Measurements from ENCODE around the gene ECSIT.
"Not testable (repeated sequence)": the region's sequence is repeated elsewhere in the genome, so short reads cannot be mapped to it uniquely, and the experiment has no call there.

Gene ECSIT

DNA sequence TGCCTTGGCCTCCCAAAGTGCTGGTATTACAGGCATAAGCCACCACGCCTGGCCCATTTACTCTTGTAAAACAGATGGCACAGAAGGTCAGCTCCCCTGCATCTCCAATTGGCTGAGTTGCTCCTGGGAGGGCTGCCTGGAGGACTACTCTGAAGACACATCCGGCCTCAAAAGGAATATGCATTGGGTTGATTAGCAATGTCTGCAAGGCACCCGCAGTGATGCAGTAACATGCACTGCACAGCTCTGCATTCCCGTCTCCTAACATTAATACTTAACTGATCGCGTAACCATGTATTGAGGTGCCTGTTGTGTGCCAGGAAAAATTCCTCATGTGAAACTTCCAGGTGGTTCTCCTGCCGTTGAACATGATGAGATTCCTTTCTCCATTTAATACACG is 53.1 kb downstream of the ECSIT start:
- DNase-seq (ENCODE audit: low spot score), result no peak

DNA sequence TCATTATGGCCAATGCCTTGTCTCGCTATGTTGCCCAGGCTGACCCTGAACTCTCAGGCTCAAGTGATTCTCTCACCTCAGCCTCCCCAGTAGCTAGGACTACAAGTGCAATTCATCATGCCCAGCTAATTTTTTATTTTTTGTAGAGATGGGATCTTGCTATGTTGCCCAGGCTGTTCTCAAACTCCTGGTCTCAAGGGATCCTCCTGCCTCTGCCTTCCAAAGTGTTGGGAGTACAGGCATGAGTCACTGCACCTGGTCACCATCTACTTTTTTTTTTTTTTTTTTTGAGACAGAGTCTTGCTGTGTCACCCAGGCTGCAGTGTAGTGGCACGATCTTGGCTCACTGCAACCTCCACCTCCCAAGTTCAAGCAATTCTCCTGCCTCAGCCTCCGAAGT is 53.6 kb downstream of the ECSIT start:
- not testable (repeated sequence) for DNase-seq (ENCODE audit: low spot score)

DNA sequence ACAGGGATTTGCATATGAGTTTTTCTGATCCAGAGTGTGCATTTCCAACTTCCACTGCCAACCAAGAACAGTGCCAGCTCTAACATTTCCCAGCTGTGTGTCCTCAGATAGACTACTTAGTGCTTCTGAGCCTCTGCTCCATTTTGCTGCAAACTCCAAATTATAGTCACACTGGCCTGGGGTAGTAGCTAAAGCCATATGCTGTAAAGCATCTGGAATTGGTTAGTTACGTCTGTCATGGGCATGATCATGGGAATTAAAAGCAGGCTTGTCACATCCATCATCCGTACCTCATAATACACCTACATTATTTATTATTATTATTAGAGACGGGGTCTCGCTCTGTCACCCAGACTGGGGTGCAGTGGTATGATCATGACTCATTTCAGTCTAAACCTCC is 55.2 kb downstream of the ECSIT start:
- no peak for DNase-seq (ENCODE audit: low spot score)

DNA sequence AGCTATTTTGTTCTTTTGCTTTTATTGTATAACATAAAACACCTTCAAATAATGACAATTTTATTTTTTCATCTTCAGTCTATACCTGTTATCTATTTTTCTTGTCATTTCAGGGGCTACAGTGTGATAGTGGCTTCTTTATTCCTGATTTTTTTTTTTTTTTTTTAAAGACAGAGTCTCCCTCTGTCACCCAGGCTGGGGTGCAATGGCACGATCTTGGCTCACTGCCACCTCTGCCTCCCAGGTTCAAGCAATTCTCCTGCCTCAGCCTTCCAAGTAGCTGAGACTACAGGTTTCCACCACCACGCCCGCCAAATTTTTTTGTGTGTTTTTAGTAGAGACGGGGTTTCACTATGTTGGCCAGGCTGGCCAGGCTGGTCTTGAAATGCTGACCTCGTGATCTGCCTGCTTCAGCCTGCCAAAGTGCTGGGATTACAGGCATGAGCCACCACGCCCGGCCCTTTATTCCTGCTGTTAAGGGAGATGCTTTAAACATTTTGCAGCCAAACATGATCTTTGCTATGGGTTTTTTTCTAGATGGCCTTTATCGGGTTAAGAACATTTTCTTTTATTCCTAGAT is 60.6 kb downstream of the ECSIT start:
- not testable (repeated sequence) for DNase-seq (ENCODE audit: low spot score)

DNA sequence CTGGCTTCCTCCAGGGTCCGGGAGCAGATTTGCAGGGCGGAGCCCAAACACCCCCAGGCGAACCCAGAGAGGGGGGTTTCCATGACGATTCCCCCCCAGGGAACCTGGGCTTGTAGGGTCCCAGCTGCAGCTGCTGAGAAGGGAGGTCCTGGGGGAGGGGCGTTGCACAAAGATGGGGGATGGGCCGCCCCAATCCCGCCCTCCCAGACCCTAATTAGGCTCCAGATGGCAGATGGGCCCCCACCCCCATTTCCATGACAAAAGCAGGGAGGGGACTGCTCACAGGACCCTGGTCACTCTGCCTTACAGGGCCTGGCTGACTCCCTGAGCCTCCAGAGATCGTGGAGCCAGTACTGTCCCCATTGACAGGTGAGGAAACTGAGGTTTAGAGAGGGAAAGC is 63.3 kb downstream of the ECSIT start:
- DNase-seq (ENCODE audit: low spot score), result no peak

DNA sequence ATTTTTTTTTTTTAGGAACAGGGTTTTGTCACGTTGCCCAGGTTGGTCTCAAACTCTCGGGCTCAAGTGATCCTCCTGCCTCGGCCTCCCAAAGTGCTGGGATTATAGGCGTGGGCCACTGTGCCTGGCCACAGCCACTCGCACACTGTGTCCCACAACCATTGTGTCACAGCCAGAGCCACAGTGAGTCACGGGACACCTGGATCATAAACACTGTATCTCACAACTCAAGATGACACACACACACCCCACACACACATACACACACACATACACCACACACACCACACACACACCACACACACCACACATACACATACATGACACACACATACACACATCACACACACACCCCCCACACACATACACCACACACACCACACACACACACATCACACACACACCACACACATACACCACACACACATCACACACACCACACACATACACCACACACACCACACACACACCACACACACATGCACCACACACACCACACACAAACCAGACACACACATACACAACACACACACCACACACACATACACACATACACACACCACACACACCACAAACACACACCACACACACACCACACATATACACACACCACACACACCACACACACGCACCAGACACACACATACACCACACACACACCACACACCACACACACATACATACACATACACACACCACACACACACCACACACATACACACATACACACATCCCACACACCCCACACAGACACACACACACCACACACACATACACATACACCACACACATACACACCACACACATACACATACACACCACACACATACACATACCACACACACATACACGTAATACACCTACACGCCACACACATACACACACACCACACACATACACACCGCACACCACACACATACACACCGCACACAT is 64.3 kb downstream of the ECSIT start:
- no peak for DNase-seq (ENCODE audit: low spot score)

DNA sequence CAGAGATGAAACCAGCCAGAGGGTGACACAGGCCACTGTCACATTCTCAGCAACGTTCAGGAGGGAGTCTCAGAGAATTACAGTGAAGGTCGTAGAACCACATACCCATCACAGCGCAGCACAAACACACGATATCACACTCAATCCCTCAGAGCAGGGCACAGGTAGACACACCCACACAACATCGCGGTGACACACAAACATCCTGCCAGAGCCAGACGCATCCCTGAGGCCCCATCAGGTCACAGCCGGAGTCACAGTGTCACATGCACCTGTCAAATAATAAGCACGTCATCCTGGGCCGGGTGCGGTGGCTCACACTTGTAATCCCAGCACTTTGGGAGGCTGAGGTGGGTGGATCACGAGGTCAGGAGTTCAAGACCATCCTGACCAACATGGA is 65.5 kb downstream of the ECSIT start:
- DNase-seq (ENCODE audit: low spot score), result no peak

DNA sequence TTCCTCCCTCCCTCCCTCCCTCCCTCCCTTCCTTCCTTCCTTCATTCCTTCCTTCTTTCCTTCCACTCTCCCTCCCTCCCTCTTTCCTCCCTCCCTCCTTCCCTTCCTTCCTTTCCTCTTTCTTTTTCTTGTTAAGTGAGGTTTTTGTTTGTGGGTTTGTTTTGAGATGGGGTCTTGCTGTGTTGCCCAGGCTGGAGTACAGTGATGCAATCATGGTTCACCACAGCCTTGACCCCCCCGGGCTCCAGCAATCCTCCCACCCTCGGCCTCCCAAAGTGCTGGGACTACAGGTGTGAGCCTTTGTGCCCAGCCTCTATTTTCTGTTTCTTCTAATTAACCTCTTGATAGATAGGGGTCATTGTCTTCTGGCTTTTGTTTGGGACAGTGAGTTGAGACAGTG is 67.5 kb downstream of the ECSIT start:
- DNase-seq (ENCODE audit: low spot score), result no peak

DNA sequence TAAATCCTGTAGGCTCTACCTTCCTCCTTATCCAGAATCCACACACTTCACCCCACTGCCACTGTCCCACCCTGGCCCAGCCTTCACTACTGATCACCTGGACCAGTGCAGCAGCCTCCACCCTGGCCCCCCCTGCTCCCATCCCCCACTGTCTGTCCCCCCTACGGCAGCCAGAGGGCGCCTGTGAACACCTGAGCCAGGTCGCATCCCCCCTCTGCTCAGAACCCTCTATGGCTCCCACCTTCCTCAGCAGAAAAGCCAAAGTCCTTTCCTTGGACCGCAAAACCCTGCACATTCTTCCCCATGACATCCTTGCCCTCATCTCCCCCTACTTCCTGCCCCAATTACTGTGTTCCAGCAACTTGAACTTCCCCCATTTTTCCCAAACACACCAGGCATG is 68.7 kb downstream of the ECSIT start:
- no peak for DNase-seq (ENCODE audit: low spot score)

DNA sequence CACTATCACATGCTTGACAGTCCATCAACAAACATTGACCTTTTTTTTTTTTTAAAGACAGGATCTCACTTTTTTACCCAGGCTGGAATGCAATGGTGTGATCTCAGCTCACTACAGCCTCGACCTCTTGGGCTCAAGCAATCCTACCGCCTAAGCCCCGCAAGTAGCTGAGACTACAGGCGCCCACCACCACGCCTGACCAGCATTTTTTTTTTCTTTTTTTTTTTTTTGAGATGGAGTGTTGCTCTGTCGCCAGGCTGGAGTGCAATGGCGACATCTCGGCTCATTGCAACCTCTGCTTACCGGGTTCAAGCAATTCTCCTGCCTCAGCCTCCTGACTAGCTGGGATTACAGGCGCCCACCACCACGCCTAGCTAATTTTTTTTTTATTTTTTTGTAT is 70.0 kb downstream of the ECSIT start:
- not testable (repeated sequence) for DNase-seq (ENCODE audit: low spot score)

DNA sequence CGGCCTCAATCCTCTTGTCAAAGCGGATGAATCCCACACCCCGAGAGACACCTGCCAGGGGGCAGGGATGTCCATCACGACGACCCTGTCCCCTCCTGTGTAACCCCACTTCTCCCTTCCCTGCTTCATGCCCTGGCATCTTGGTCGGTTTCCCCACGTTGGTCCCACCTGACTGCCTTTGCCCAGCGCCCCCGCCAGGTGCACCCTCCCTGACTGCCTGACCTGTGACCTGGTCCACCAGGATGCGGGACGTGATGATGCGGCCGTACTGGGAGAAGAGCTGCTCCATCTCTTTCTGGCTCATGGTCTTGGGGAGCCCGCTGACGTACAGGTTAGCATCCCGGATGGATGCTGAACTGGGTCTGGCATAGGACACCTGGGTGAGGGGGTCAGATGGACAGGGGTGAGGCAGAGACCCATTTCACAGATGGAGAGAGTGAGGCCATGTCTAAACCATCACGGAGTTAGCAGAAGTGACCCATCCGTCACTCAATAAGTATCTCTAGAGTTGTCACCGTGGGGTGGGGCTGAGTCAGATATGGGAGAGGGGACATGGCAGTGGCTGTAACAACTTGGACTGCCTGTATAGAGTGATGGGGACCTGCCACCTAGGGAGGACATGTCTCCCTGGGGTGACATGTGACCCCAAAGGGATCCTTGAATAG is 70.6 kb downstream of the ECSIT start:
- no peak for DNase-seq (ENCODE audit: low spot score)

DNA sequence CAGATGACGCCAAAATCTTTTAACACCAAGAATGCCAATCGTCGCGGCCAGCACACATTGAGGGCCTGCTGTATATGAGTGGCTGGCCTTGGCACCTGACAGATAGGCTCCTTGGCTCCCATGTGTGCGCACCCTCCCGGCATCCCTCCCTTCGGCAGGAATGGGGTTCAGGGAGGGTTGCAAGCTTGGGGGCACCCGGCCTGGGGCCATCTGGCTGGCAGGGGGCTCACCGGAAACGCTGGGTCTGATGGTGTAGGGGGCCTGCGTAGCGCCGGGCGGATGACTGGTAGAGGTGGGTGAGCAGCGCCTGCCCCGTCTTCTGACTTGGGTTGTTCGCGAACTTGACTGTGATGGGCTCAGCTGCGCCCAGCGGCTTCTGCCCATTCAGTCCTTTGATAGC is 71.1 kb downstream of the ECSIT start:
- DNase-seq (ENCODE audit: low spot score), result no peak

DNA sequence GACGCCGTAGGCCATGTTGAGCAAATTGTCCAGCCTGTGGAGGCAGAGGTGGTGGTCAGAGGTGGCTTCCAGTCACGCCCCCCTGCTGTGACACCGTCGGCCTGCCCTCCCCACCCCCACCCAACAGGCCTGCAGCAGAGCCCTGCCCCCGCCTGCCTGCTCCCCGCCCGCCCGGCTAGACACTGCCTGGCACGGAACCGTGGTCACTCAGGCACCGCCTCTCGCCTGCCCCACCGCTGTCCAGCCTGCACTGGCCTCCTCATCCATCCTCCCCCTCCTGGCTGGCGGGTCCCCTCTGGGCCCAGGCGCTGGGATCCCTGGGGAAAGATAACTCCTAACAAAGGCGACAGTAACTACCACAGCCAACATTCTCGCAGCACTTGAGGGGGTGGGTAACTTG is 71.8 kb downstream of the ECSIT start:
- peak; percentile 57 for DNase-seq (ENCODE audit: low spot score)

DNA sequence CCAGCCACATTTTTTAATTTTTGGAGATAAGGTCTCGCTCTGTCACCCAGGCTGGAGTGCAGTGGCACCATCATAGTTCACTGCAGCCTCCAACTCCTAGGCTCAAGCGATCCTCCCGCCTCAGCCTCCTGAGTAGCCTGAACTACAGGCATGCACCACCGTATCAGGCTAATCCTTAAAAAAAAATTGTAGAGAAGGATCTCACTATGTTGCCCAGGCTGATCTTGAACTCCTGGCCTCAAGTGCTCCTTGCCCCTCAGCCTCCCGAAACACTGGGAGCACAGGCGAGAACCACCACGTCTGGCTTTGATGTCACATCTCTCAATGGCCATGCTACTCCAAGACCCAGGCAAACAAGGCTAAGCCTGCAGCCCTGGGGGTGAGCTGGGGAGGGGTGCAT is 72.3 kb downstream of the ECSIT start:
- no peak for DNase-seq (ENCODE audit: low spot score)
